Measurements from ENCODE around the gene HOXA6.

GRCh38 chr7:27175626-27176523, 28.3 kb upstream of the HOXA6 start:
- TF ChIP-seq RAD21 (IDR thresholded peaks at IDR 0.05; ENCODE audit: insufficient read depth, low read depth, low read length) (no peak), YY1 (IDR thresholded peaks at IDR 0.05; ENCODE audit: low read depth, low read length) (no peak), CHD1 (IDR thresholded peaks at IDR 0.05; ENCODE audit: low read depth, low read length) (no peak), EZH2 (IDR thresholded peaks at IDR 0.05; ENCODE audit: borderline replicate concordance, control insufficient read depth, low read depth, low read length) (no peak), CTCF (IDR thresholded peaks at IDR 0.05 in 2 of 3, conservative IDR thresholded peaks at IDR 0.05 in 1 of 3; ENCODE audit: control insufficient read depth in 2 of 3, extremely low read depth in 1 of 3, insufficient read depth in 1 of 3, low read depth in 3 of 3, low read length in 3 of 3) (no peak), TARDBP (IDR thresholded peaks at IDR 0.05; ENCODE audit: borderline replicate concordance) (no peak), TCF7 (IDR thresholded peaks at IDR 0.05; ENCODE audit: borderline replicate concordance) (no peak), EED (IDR thresholded peaks at IDR 0.05; ENCODE audit: low read depth) (no peak), ESRRA (IDR thresholded peaks at IDR 0.05; ENCODE audit: low read length) (no peak)

All from GM12878 (cell line).